Neural cell (in vitro differentiated cells): Measurements from ENCODE around the gene SCN3B. TPM values are rescaled to one million over a fixed set of nuclear protein-coding genes. Genes with fewer than 3 reads are reported as not detected.

Experiments used
- H2AFZ ChIP-seq: fragments of 200-600, 300-800 bp; sonication (generic), shearing (Covaris generic); 2 replicates; pipeline ENCODE4 v1.6.0; 2014; ENCODE audit warnings: low read depth, mild to moderate bottlenecking, antibody characterized with exemption, low read length, moderate library complexity
- H3F3A ChIP-seq: fragments of 200-600 bp; shearing (Covaris generic); 2 replicates; pipeline ENCODE4 v1.6.1; 2016; ENCODE audit warnings: mild to moderate bottlenecking, moderate library complexity, mixed read lengths, antibody characterized with exemption, low read length; ENCODE audit not compliant: insufficient read depth, poor library complexity, severe bottlenecking
- H3K27ac ChIP-seq: fragments of 200-600, 300-800 bp; sonication (generic), shearing (Covaris generic); 2 replicates; pipeline ENCODE4 v1.5.1; 2014; ENCODE audit warnings: mild to moderate bottlenecking, low read length, moderate library complexity
- H3K27me3 ChIP-seq: fragments of 300-800, 200-600 bp; sonication (generic), shearing (Covaris generic); 2 replicates; pipeline ENCODE4 v1.6.0; 2014; ENCODE audit warnings: mild to moderate bottlenecking, low read depth, low read length, moderate library complexity; ENCODE audit not compliant: insufficient read depth
- H3K36me3 ChIP-seq: fragments of 300-800, 200-600 bp; sonication (generic), shearing (Covaris generic); 2 replicates; pipeline ENCODE4 v1.5.1; 2014; ENCODE audit warnings: mild to moderate bottlenecking, antibody characterized with exemption, low read length, moderate library complexity; ENCODE audit not compliant: insufficient read depth
- H3K4me2 ChIP-seq: fragments of 300-800, 200-600 bp; sonication (generic), shearing (Covaris generic); 2 replicates; pipeline ENCODE4 v1.6.0; 2014; ENCODE audit warnings: mild to moderate bottlenecking, low read length
- H3K4me3 ChIP-seq: fragments of 300-800, 200-600 bp; sonication (generic), shearing (Covaris generic); 2 replicates; pipeline ENCODE4 v1.5.1; 2014; ENCODE audit warnings: mild to moderate bottlenecking, low read length, moderate library complexity
- H3K79me2 ChIP-seq: fragments of 200-600 bp; shearing (Covaris generic); replicated peaks from 2 replicates; pipeline ENCODE4 v1.6.0; 2014; ENCODE audit warnings: mild to moderate bottlenecking, low read length, moderate library complexity; ENCODE audit not compliant: insufficient read depth
- H3K9ac ChIP-seq: fragments of 300-800, 200-600 bp; sonication (generic), shearing (Covaris generic); 2 replicates; pipeline ENCODE4 v1.6.1; 2016; ENCODE audit warnings: mild to moderate bottlenecking, low read length, mixed read lengths
- H3K9me2 ChIP-seq: fragments of 200-600 bp; shearing (Covaris generic); 2 replicates; pipeline ENCODE4 v1.6.1; 2016; ENCODE audit warnings: mild to moderate bottlenecking, low read length, mixed read lengths; ENCODE audit not compliant: insufficient read depth
- H3K9me3 ChIP-seq: fragments of 200-600, 300-800 bp; sonication (generic), shearing (Covaris generic); 2 replicates; pipeline ENCODE4 v1.6.1; 2016; ENCODE audit warnings: mild to moderate bottlenecking, mixed run types, low read length, moderate library complexity, mixed read lengths
- H4K20me1 ChIP-seq: fragments of 200-600 bp; shearing (Covaris generic); 2 replicates; pipeline ENCODE4 v1.6.1; 2016; ENCODE audit warnings: mild to moderate bottlenecking, mixed run types; ENCODE audit not compliant: insufficient read depth
- EP300 ChIP-seq: fragments of 450-650 bp; conservative IDR thresholded peaks from 2 replicates; pipeline ENCODE4 v1.6.1; 2014; ENCODE audit warnings: antibody characterized with exemption, mild to moderate bottlenecking, moderate library complexity; ENCODE audit not compliant: poor library complexity, severe bottlenecking
- EZH2 ChIP-seq: fragments of 200-600, 300-800 bp; shearing (Covaris generic), sonication (generic); IDR thresholded peaks from 2 replicates; pipeline ENCODE4 v1.6.1; 2014; ENCODE audit warnings: antibody characterized with exemption, low read length, borderline replicate concordance, mild to moderate bottlenecking; ENCODE audit not compliant: insufficient read depth, poor library complexity, severe bottlenecking
- MXI1 ChIP-seq: fragments of 450-650 bp; conservative IDR thresholded peaks from 2 replicates; pipeline ENCODE4 v1.6.1; 2014; ENCODE audit warnings: antibody characterized with exemption, mild to moderate bottlenecking; ENCODE audit not compliant: poor library complexity, severe bottlenecking
- POLR2AphosphoS5 ChIP-seq: IDR thresholded peaks from 2 replicates; pipeline ENCODE4 v1.6.1; 2012
- RAD21 ChIP-seq: fragments of 450-650 bp; conservative IDR thresholded peaks from 2 replicates; pipeline ENCODE4 v1.6.1; 2014; ENCODE audit warnings: antibody characterized with exemption, mild to moderate bottlenecking, moderate library complexity
- SMC3 ChIP-seq: fragments of 450-650 bp; conservative IDR thresholded peaks from 2 replicates; pipeline ENCODE4 v1.6.1; 2014; ENCODE audit warnings: antibody characterized with exemption, mild to moderate bottlenecking, moderate library complexity; ENCODE audit not compliant: poor library complexity
- TAF1 ChIP-seq: IDR thresholded peaks from 2 replicates; pipeline ENCODE4 v1.6.1; 2012; ENCODE audit warnings: low read depth
- polyA minus RNA-seq: library from RNA; depleted of rRNA, polyadenylated mRNA; stranded (reverse); fragments of >200 nt; gene quantifications from 2 replicates; pipeline ENCODE4 v1.2.3, GENCODE V29; 2014
- polyA plus RNA-seq: library from polyadenylated mRNA; depleted of rRNA; stranded (reverse); fragments of >200 nt; gene quantifications from 2 replicates; pipeline ENCODE4 v1.2.3, GENCODE V29; 2014
- TF ChIP-seq, protein P1 (sequence below): IDR thresholded peaks from 2 replicates; pipeline ENCODE4 v1.6.1; 2012; ENCODE audit warnings: borderline replicate concordance
- TF ChIP-seq, protein P2 (sequence below): fragments of 450-650 bp; IDR thresholded peaks from 2 replicates; pipeline ENCODE4 v1.5.1; 2014; ENCODE audit warnings: antibody characterized with exemption, mild to moderate bottlenecking, moderate library complexity; ENCODE audit not compliant: poor library complexity, severe bottlenecking

The SCN3B gene, protein sequence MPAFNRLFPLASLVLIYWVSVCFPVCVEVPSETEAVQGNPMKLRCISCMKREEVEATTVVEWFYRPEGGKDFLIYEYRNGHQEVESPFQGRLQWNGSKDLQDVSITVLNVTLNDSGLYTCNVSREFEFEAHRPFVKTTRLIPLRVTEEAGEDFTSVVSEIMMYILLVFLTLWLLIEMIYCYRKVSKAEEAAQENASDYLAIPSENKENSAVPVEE
- polyA plus RNA-seq: 42.1 and 46.3 TPM in 2 replicates
- polyA minus RNA-seq: 90.1 and 114 TPM in 2 replicates

DNA sequence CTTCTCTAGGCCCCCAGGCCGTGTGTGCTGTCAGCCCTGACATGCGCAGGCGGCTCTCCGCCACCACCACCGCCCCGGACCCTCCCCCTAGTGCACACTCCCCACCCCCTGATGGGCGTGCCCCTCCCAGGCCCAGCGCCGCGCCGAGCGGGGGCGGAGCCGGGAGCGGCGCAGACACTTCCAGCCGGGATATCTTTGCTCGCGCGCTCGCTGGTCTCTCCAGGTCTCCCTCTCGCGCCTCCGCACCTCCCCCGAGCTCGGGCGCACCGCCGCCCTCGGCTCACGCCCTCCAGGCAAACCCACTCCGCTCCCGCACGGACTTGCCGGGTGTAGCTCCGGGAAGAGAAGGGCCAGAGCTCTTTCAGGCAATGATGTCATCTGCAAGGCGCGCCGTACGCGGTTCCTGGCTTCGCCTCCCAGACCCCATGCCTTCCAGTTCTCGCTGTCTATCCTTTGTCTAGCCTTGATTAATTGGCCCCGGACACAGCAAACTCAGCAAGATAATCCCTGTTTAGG lies at the start of gene SCN3B:
Gene SCN3B (minus strand): TSS at position 59 of the 516 bp plus-strand sequence. CDS start 823 bp downstream, outside the sequence.
- H3K79me2 ChIP-seq: peaks cover 30% of the 10 kb centered on the region
- no peaks in the 10 kb centered on the region for H3F3A ChIP-seq
- no peaks in the 10 kb centered on the region for H3K36me3 ChIP-seq
- H3K27ac ChIP-seq: peak within 1 kb of the TSS; percentile 95
- TF ChIP-seq EZH2 (no peak), TAF1 (peak; percentile 38), POLR2AphosphoS5 (peak; percentile 88), MXI1 (no peak), RAD21 (peak; percentile 46), EP300 (peak; percentile 29), SMC3 (no peak)
- TF ChIP-seq, protein P1, sequence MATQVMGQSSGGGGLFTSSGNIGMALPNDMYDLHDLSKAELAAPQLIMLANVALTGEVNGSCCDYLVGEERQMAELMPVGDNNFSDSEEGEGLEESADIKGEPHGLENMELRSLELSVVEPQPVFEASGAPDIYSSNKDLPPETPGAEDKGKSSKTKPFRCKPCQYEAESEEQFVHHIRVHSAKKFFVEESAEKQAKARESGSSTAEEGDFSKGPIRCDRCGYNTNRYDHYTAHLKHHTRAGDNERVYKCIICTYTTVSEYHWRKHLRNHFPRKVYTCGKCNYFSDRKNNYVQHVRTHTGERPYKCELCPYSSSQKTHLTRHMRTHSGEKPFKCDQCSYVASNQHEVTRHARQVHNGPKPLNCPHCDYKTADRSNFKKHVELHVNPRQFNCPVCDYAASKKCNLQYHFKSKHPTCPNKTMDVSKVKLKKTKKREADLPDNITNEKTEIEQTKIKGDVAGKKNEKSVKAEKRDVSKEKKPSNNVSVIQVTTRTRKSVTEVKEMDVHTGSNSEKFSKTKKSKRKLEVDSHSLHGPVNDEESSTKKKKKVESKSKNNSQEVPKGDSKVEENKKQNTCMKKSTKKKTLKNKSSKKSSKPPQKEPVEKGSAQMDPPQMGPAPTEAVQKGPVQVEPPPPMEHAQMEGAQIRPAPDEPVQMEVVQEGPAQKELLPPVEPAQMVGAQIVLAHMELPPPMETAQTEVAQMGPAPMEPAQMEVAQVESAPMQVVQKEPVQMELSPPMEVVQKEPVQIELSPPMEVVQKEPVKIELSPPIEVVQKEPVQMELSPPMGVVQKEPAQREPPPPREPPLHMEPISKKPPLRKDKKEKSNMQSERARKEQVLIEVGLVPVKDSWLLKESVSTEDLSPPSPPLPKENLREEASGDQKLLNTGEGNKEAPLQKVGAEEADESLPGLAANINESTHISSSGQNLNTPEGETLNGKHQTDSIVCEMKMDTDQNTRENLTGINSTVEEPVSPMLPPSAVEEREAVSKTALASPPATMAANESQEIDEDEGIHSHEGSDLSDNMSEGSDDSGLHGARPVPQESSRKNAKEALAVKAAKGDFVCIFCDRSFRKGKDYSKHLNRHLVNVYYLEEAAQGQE: peak; percentile 91
- TF ChIP-seq, protein P2, sequence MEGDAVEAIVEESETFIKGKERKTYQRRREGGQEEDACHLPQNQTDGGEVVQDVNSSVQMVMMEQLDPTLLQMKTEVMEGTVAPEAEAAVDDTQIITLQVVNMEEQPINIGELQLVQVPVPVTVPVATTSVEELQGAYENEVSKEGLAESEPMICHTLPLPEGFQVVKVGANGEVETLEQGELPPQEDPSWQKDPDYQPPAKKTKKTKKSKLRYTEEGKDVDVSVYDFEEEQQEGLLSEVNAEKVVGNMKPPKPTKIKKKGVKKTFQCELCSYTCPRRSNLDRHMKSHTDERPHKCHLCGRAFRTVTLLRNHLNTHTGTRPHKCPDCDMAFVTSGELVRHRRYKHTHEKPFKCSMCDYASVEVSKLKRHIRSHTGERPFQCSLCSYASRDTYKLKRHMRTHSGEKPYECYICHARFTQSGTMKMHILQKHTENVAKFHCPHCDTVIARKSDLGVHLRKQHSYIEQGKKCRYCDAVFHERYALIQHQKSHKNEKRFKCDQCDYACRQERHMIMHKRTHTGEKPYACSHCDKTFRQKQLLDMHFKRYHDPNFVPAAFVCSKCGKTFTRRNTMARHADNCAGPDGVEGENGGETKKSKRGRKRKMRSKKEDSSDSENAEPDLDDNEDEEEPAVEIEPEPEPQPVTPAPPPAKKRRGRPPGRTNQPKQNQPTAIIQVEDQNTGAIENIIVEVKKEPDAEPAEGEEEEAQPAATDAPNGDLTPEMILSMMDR: no peak
- H4K20me1 ChIP-seq: no peaks in the 10 kb centered on the region
- H3K9me3 ChIP-seq: no peaks in the 10 kb centered on the region
- H2AFZ ChIP-seq: peak within 1 kb of the TSS; percentile 93
- H3K27me3 ChIP-seq: peaks cover 5% of the 10 kb centered on the region
- peak within 1 kb of the TSS; percentile 95 for H3K4me3 ChIP-seq
- peak within 1 kb of the TSS; percentile 68 for H3K4me2 ChIP-seq
- H3K9me2 ChIP-seq: no peaks in the 10 kb centered on the region
- peak within 1 kb of the TSS; percentile 98 for H3K9ac ChIP-seq

DNA sequence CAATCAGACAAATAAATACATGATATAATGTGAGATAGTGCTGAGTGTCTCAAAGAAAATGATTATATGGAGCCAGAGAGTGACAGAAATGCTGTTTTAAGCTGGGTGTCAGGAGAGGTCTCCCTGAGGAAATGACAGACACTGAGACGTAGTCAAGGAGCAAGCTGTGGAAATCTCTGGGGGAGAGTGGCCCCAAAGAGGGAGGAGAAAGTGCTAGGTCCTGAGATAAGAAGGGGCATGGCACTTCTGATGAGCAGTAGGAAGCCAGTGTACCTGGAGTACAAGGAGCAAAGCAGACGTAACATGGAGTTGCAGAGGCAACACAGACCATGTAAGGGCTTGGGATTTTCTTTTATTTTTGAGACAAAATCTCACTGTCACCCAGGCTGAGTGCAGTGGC lies 48.3 kb upstream of the SCN3B start:
- Histone ChIP-seq H4K20me1 (no peaks in the 10 kb centered on the region), H3K9ac (no peak overlapping the region), H3F3A (no peaks in the 10 kb centered on the region), H2AFZ (no peak overlapping the region), H3K4me3 (no peak overlapping the region), H3K27ac (no peak overlapping the region), H3K27me3 (no peaks in the 10 kb centered on the region), H3K9me3 (no peaks in the 10 kb centered on the region), H3K79me2 (no peaks in the 10 kb centered on the region), H3K9me2 (no peaks in the 10 kb centered on the region), H3K36me3 (no peaks in the 10 kb centered on the region), H3K4me2 (no peak overlapping the region)
- TF ChIP-seq, protein P1: no peak
- TF ChIP-seq, protein P2: no peak
- TF ChIP-seq EP300 (no peak), EZH2 (no peak), POLR2AphosphoS5 (no peak), RAD21 (no peak), MXI1 (no peak)
